Glomerular visceral epithelial cell (primary cell): ENCODE results near the gene PSTPIP1.

ENCODE experiments used
- DNase-seq: peaks from one replicate; pipeline ENCODE4 v3.0.0-alpha.2; 2016; ENCODE audit errors: extremely low spot score

PSTPIP1 gene

GRCh38 chr15:76998663-76999285 is 3.8 kb downstream of the PSTPIP1 start:
- DNase-seq: no peak

GRCh38 chr15:76999996-77000395 is 5.1 kb downstream of the PSTPIP1 start:
- DNase-seq: no peak

- no peak for DNase-seq
These were observed 6.4 kb downstream of the PSTPIP1 start for GRCh38 chr15:77001351-77001750.

- DNase-seq: no peak
These were observed 7.0 kb downstream of the PSTPIP1 start for GRCh38 chr15:77001966-77002365.

GRCh38 chr15:77002436-77002835 is 7.5 kb downstream of the PSTPIP1 start:
- DNase-seq: no peak

- no peak for DNase-seq
These were observed 8.3 kb downstream of the PSTPIP1 start for GRCh38 chr15:77002954-77003912.

- DNase-seq: no peak
These were observed 9.3 kb downstream of the PSTPIP1 start for GRCh38 chr15:77004189-77004588.

- no peak for DNase-seq
These were observed 14.2 kb downstream of the PSTPIP1 start for GRCh38 chr15:77009176-77009575.

- peak; percentile 34 for DNase-seq
These were observed 14.9 kb downstream of the PSTPIP1 start for GRCh38 chr15:77009646-77010311.

- no peak for DNase-seq
These were observed 15.4 kb downstream of the PSTPIP1 start for GRCh38 chr15:77010312-77010686.

GRCh38 chr15:77010857-77011256 is 15.9 kb downstream of the PSTPIP1 start:
- no peak for DNase-seq

GRCh38 chr15:77012117-77012712 is 17.3 kb downstream of the PSTPIP1 start:
- DNase-seq: no peak

- DNase-seq: no peak
These were observed 17.9 kb downstream of the PSTPIP1 start for GRCh38 chr15:77012868-77013267.

GRCh38 chr15:77013776-77014131 is 18.8 kb downstream of the PSTPIP1 start:
- no peak for DNase-seq

- no peak for DNase-seq
These were observed 19.5 kb downstream of the PSTPIP1 start for GRCh38 chr15:77014132-77015081.

- no peak for DNase-seq
These were observed 20.9 kb downstream of the PSTPIP1 start for GRCh38 chr15:77015646-77016320.

- DNase-seq: no peak
These were observed 21.4 kb downstream of the PSTPIP1 start for GRCh38 chr15:77016321-77016695.

GRCh38 chr15:77017091-77017660 is 22.2 kb downstream of the PSTPIP1 start:
- DNase-seq: no peak

GRCh38 chr15:77017761-77018720 is 23.1 kb downstream of the PSTPIP1 start:
- no peak for DNase-seq
